H1 (cell line): ENCODE measurements around the gene GRAMD1B. TPM values are rescaled to one million over a fixed set of nuclear protein-coding genes. Genes with fewer than 3 reads are reported as not detected.

Source experiments
- CTCF ChIA-PET: fragments of 300-600 bp; sonication (Branson Sonifier 250); formaldehyde crosslinking; loops from one replicate; lab custom pipeline; 2021; ENCODE audit not compliant: partially characterized antibody; lab: Charles Lee
- POLR2A ChIA-PET: fragments of 300-600 bp; sonication (Branson Sonifier 250); formaldehyde crosslinking; loops from one replicate; lab custom pipeline; 2021; ENCODE audit warnings: inconsistent platforms; ENCODE audit not compliant: partially characterized antibody; lab: Charles Lee
- DNase-seq, 2 experiments: peaks; one replicate each; pipeline versions ENCODE4 v3.0.0 to v3.0.0-alpha.2; 2010 to 2022; ENCODE audit warnings: low spot score in 2 of 2, low read depth in 1 of 2, mixed read lengths in 1 of 2
- FAIRE-seq: peaks from 2 replicates; lab custom pipeline; 2011; peaks lifted over from hg19 to GRCh38; lab: Jason Lieb, UNC
- H2AFZ ChIP-seq: 2 replicates; pipeline ENCODE4 v1.8.1; 2012; ENCODE audit warnings: low read length, inconsistent platforms
- H2AK5ac ChIP-seq: 2 replicates; pipeline ENCODE4 v1.6.1; 2013; ENCODE audit warnings: low read depth, low read length
- H2BK120ac ChIP-seq: replicated peaks from 2 replicates; pipeline ENCODE3; 2013; ENCODE audit warnings: low read depth, low read length, inconsistent platforms
- H2BK12ac ChIP-seq: 2 replicates; pipeline ENCODE4 v1.6.1; 2013; ENCODE audit warnings: low read depth, low read length
- H2BK15ac ChIP-seq: 2 replicates; pipeline ENCODE4 v1.6.1; 2013; ENCODE audit warnings: low read length
- H2BK20ac ChIP-seq: 2 replicates; pipeline ENCODE4 v1.6.1; 2013; ENCODE audit warnings: low read length
- H2BK5ac ChIP-seq: 2 replicates; pipeline ENCODE4 v1.6.1; 2013; ENCODE audit warnings: low read depth, low read length
- H3K14ac ChIP-seq: 2 replicates; pipeline ENCODE4 v1.6.1; 2013; ENCODE audit warnings: inconsistent platforms; ENCODE audit not compliant: insufficient read length
- H3K18ac ChIP-seq: 2 replicates; pipeline ENCODE4 v1.6.1; 2013; ENCODE audit warnings: low read length; ENCODE audit errors: extremely low read depth
- H3K23ac ChIP-seq: 2 replicates; pipeline ENCODE4 v1.6.1; 2013; ENCODE audit warnings: inconsistent platforms; ENCODE audit not compliant: insufficient read length
- H3K23me2 ChIP-seq: 2 replicates; pipeline ENCODE4 v1.6.1; 2013; ENCODE audit warnings: low read depth, low read length
- H3K27ac ChIP-seq: 2 replicates; pipeline ENCODE4 v1.6.1; 2011; ENCODE audit warnings: low read depth, low read length, inconsistent platforms
- H3K27me3 ChIP-seq, 4 experiments: replicated peaks in 1 of 4; 1 replicate in 1 of 4; 2 replicates in 3 of 4; pipeline versions ENCODE4 v1.6.1 to v1.8.1; 2011 to 2013; ENCODE audit warnings: low read length in 3 of 4, mild to moderate bottlenecking in 3 of 4, inconsistent platforms in 2 of 4, mixed read lengths in 2 of 4, moderate library complexity in 1 of 4; ENCODE audit not compliant: control insufficient read depth in 3 of 4, insufficient read depth in 3 of 4; ENCODE audit errors: extremely low read depth in 1 of 4
- H3K36me3 ChIP-seq, 4 experiments: 2 replicates each; pipeline versions ENCODE4 v1.6.1 to v1.8.1; 2011 to 2013; ENCODE audit warnings: mild to moderate bottlenecking in 4 of 4, low read length in 3 of 4, moderate library complexity in 2 of 4, control low read depth in 1 of 4, inconsistent platforms in 1 of 4; ENCODE audit not compliant: insufficient read depth in 4 of 4, control insufficient read depth in 2 of 4
- H3K4ac ChIP-seq: replicated peaks from 2 replicates; pipeline ENCODE3; 2013; ENCODE audit warnings: low read length, low read depth, mixed read lengths, inconsistent platforms; ENCODE audit not compliant: insufficient read length
- H3K4me1 ChIP-seq, 4 experiments: replicated peaks in 1 of 4; 1 replicate in 1 of 4; 2 replicates in 3 of 4; pipeline versions ENCODE4 v1.6.1 to v1.8.1; 2011 to 2013; ENCODE audit warnings: low read length in 3 of 4, inconsistent platforms in 2 of 4, mixed read lengths in 1 of 4; ENCODE audit not compliant: insufficient read depth in 4 of 4, control insufficient read depth in 3 of 4
- H3K4me2 ChIP-seq, 2 experiments: 2 replicates each; pipeline versions ENCODE4 v1.6.1 to v1.8.1; 2011 to 2013; ENCODE audit warnings: low read depth in 2 of 2, low read length in 2 of 2, control low read depth in 1 of 2, inconsistent platforms in 1 of 2, mild to moderate bottlenecking in 1 of 2; ENCODE audit not compliant: insufficient read depth in 1 of 2
- H3K4me3 ChIP-seq, 4 experiments: fragments of 200-600, 300-600 bp in 1 of 4; sonication (generic), shearing (Covaris generic), sonication (Bioruptor Twin) in 1 of 4; 2 replicates each; pipeline versions ENCODE4 v1.5.1 to v1.8.1; 2011 to 2016; ENCODE audit warnings: low read length in 4 of 4, low read depth in 3 of 4, control low read depth in 2 of 4, inconsistent platforms in 2 of 4, mild to moderate bottlenecking in 2 of 4, mixed read lengths in 1 of 4, moderate library complexity in 1 of 4; ENCODE audit not compliant: insufficient read depth in 2 of 4; ENCODE audit errors: extremely low read depth in 1 of 4
- H3K56ac ChIP-seq: replicated peaks from 2 replicates; pipeline ENCODE3; 2013; ENCODE audit warnings: low read depth, mild to moderate bottlenecking, mixed read lengths, low read length, inconsistent platforms; ENCODE audit not compliant: insufficient read length
- H3K79me1 ChIP-seq: 2 replicates; pipeline ENCODE4 v1.6.1; 2013; ENCODE audit warnings: low read depth, low read length, control low read depth
- H3K79me2 ChIP-seq, 2 experiments: 2 replicates each; pipeline versions ENCODE4 v1.6.1 to v1.8.1; 2012 to 2013; ENCODE audit warnings: low read length in 2 of 2, mild to moderate bottlenecking in 2 of 2, inconsistent platforms in 1 of 2; ENCODE audit not compliant: insufficient read depth in 2 of 2, control insufficient read depth in 1 of 2
- H3K9ac ChIP-seq, 4 experiments: replicated peaks in 1 of 4; 1 replicate in 1 of 4; 2 replicates in 3 of 4; pipeline versions ENCODE4 v1.6.1 to v1.8.1; 2011 to 2013; ENCODE audit warnings: low read depth in 3 of 4, low read length in 3 of 4, control low read depth in 2 of 4, mild to moderate bottlenecking in 2 of 4, moderate library complexity in 2 of 4, inconsistent platforms in 1 of 4; ENCODE audit errors: extremely low read depth in 1 of 4
- H3K9me3 ChIP-seq, 2 experiments: 2 replicates each; pipeline versions ENCODE4 v1.6.1 to v1.8.1; 2012 to 2013; ENCODE audit warnings: mild to moderate bottlenecking in 2 of 2, moderate library complexity in 2 of 2, control low read depth in 1 of 2, inconsistent platforms in 1 of 2, low read depth in 1 of 2, low read length in 1 of 2, mixed read lengths in 1 of 2; ENCODE audit not compliant: insufficient read depth in 2 of 2
- H4K20me1 ChIP-seq, 2 experiments: replicated peaks in 1 of 2; 2 replicates each; pipeline versions ENCODE3 to v1.8.1; 2011 to 2013; ENCODE audit warnings: inconsistent platforms in 2 of 2, low read length in 2 of 2, mild to moderate bottlenecking in 1 of 2; ENCODE audit not compliant: insufficient read depth in 2 of 2, control insufficient read depth in 1 of 2
- H4K5ac ChIP-seq: 2 replicates; pipeline ENCODE4 v1.6.1; 2013; ENCODE audit warnings: low read length, low read depth, mixed read lengths, inconsistent platforms; ENCODE audit not compliant: insufficient read length
- H4K8ac ChIP-seq: 2 replicates; pipeline ENCODE4 v1.8.0; 2013; ENCODE audit warnings: mild to moderate bottlenecking, moderate library complexity, low read length, inconsistent platforms; ENCODE audit not compliant: insufficient read depth; ENCODE audit errors: extremely low read depth
- H4K91ac ChIP-seq: replicated peaks from 2 replicates; pipeline ENCODE3; 2013; ENCODE audit warnings: low read length, mixed read lengths, inconsistent platforms; ENCODE audit not compliant: insufficient read length
- CEBPB ChIP-seq: IDR thresholded peaks from 2 replicates; pipeline ENCODE4 v1.6.1; 2012; ENCODE audit warnings: low read depth, low read length
- CTCF ChIP-seq, 3 experiments: IDR thresholded peaks; 1 replicate in 2 of 3; 2 replicates in 1 of 3; pipeline versions ENCODE4 v1.5.1 to v1.6.1; 2011; ENCODE audit warnings: low read length in 3 of 3, mild to moderate bottlenecking in 3 of 3, inconsistent platforms in 2 of 3, low read depth in 1 of 3, moderate library complexity in 1 of 3; ENCODE audit not compliant: insufficient read depth in 1 of 3; ENCODE audit errors: control extremely low read depth in 1 of 3
- E2F6 ChIP-seq: IDR thresholded peaks from 2 replicates; pipeline ENCODE4 v1.6.1; 2012; ENCODE audit warnings: inconsistent platforms
- POLR2AphosphoS5 ChIP-seq: IDR thresholded peaks from 2 replicates; pipeline ENCODE4 v1.6.1; 2011; ENCODE audit warnings: low read depth, low read length
- RAD21 ChIP-seq, 2 experiments: IDR thresholded peaks in 1 of 2; conservative IDR thresholded peaks in 1 of 2; 2 replicates each; pipeline ENCODE4 v1.6.1; 2011; ENCODE audit warnings: low read depth in 2 of 2, low read length in 2 of 2, improper control_type of control experiment in 1 of 2, inconsistent platforms in 1 of 2, mild to moderate bottlenecking in 1 of 2, moderate library complexity in 1 of 2
- TAF7 ChIP-seq: optimal IDR thresholded peaks from 2 replicates; pipeline ENCODE3; 2011; ENCODE audit warnings: low read depth, mild to moderate bottlenecking, inconsistent platforms, low read length, moderate library complexity, borderline replicate concordance
- WGBS, 2 experiments: shearing (Covaris generic) in 1 of 2; methylation state at CpG; one replicate each; pipeline versions ENCODE4 v1.1.6 to v1.1.7; 2013 to 2015; ENCODE audit warnings: low lambda C conversion rate in 2 of 2, mixed read lengths in 2 of 2, inconsistent platforms in 1 of 2, low coverage in 1 of 2, missing lambda C conversion rate in 1 of 2; ENCODE audit not compliant: insufficient replicate concordance in 2 of 2, insufficient coverage in 1 of 2, insufficient read length in 1 of 2; ENCODE audit errors: extremely low coverage in 1 of 2, missing lambda C conversion rate in 1 of 2; 5-methylcytosine and 5-hydroxymethylcytosine counted together
- polyA plus RNA-seq, 7 experiments: library from polyadenylated mRNA; depleted of rRNA in 3 of 7; stranded (reverse) in 5 of 7; unstranded in 2 of 7; fragments of >200 nt in 5 of 7; fragments of 200-250 nt in 2 of 7; gene quantifications; 1 replicate in 5 of 7; 2 replicates in 1 of 7; 4 replicates in 1 of 7; pipeline versions ENCODE4 v1.2.1 to v1.2.3, GENCODE V29; 2011 to 2013; ENCODE audit warnings: missing spikeins in 2 of 7, mixed read lengths in 2 of 7
- total RNA-seq: library from RNA; stranded (reverse); fragmentation: NEBNext Ultra II Directional; extraction: Animal tissue kit (Norgen Biotek cat#: 25700); gene quantifications from 2 replicates; pipeline ENCODE4 v1.2.1, GENCODE V29; 2021

The GRAMD1B gene
- total and polyA plus RNA-seq, 2 of the 8 experiments (the other 6 are each of a cell fraction or from before 2014, with no cell fraction given) = 10.1 to 21.2 TPM

GRCh38 chr11:123434262-123434661 lies 4.2 kb downstream of the GRAMD1B start:
- H3K79me2 ChIP-seq = peaks cover 0 to 28% of the 10 kb centered on the region in 2 experiments; a peak in 2 of 4 replicates
- TF ChIP-seq RAD21 (IDR thresholded peaks at IDR 0.05 in 1 of 2, conservative IDR thresholded peaks at IDR 0.05 in 1 of 2; ENCODE audit: low read depth in 2 of 2, low read length in 2 of 2) = peak; percentile 42 to 51; a peak in 3 of 4 replicates
- TF ChIP-seq POLR2AphosphoS5 = no peak
- 0 out of 2 replicates have a peak, but pooled peaks have one; percentile 39 for TF ChIP-seq E2F6
- no peak for TF ChIP-seq TAF7
- TF ChIP-seq CEBPB = no peak
- peak; percentile 45 to 59 (median 47) for TF ChIP-seq CTCF (IDR thresholded peaks at IDR 0.05; ENCODE audit: control extremely low read depth in 1 of 3, insufficient read depth in 1 of 3, low read depth in 1 of 3, low read length in 3 of 3)
- FAIRE-seq (no peak), DNase-seq (no peak)
- no peak overlapping the region for H3K27ac ChIP-seq
- H3K4me1 ChIP-seq = peaks cover 9 to 22% (median 18%) of the 10 kb centered on the region in 4 experiments
- POLR2A ChIA-PET = no interaction called here
- H4K20me1 ChIP-seq = peaks cover 0 to 4% of the 10 kb centered on the region in 2 experiments
- WGBS, 2 experiments = 76% methylated on average over 7 of the region's 7 CpGs; no CpG with 5 or more reads in 1 of the 2 experiments
- H3K9ac ChIP-seq = no peak overlapping the region
- H4K8ac ChIP-seq = no peak overlapping the region
- no peaks in the 10 kb centered on the region for H3K9me3 ChIP-seq
- peaks cover 5% of the 10 kb centered on the region; the same call in 1 of the 2 replicates for H3K23me2 ChIP-seq
- no peak overlapping the region for H2BK5ac ChIP-seq
- no peak overlapping the region for H3K4me2 ChIP-seq
- no peaks in the 10 kb centered on the region; the same call in 1 of the 2 replicates for H3K79me1 ChIP-seq
- no peak overlapping the region for H2AFZ ChIP-seq
- no peak overlapping the region for H2BK12ac ChIP-seq
- no peak overlapping the region for H3K18ac ChIP-seq
- H2BK15ac ChIP-seq = no peak overlapping the region
- peaks cover 0 to 3% (median 0%) of the 10 kb centered on the region in 4 experiments; a peak in 2 of 7 replicates for H3K27me3 ChIP-seq
- H3K4me3 ChIP-seq = no peak overlapping the region
- CTCF ChIA-PET = interaction anchor here (0.6 to 8.9 kb wide), 21 partner anchors 8 to 379 kb away, joined by 3 to 81 read pairs (median 4); no protein-coding TSS in a partner anchor
- no peak overlapping the region for H3K23ac ChIP-seq
- no peaks in the 10 kb centered on the region for H3K36me3 ChIP-seq
- no peak overlapping the region for H4K91ac ChIP-seq
- no peak overlapping the region for H2BK120ac ChIP-seq
- no peak overlapping the region for H3K4ac ChIP-seq
- H2BK20ac ChIP-seq = no peak overlapping the region
- H3K14ac ChIP-seq = no peak overlapping the region
- no peak overlapping the region for H2AK5ac ChIP-seq
- no peak overlapping the region for H4K5ac ChIP-seq
- no peak overlapping the region for H3K56ac ChIP-seq
